DND-41 (cell line): ENCODE results near the gene NRXN3.

Experiments
- ATAC-seq: fragments of 200-7000 bp; cut with Tn5 transposase; 3 replicates; pipeline ENCODE4 v1.9.1; 2021; ENCODE audit warnings: low read depth; ENCODE audit not compliant: insufficient read depth
- DNase-seq: peaks from one replicate; pipeline ENCODE4 v3.0.0-alpha.2; 2020
- H2AFZ ChIP-seq: 2 replicates; pipeline ENCODE4 v1.6.0; 2012; ENCODE audit warnings: low read depth, low read length
- H3K27ac ChIP-seq: 2 replicates; pipeline ENCODE4 v1.5.1; 2012; ENCODE audit warnings: low read length, inconsistent platforms
- H3K27me3 ChIP-seq: fragments of 200-600 bp; sonication (generic); 2 replicates; pipeline ENCODE4 v1.6.0; 2012; ENCODE audit warnings: low read length, mild to moderate bottlenecking, inconsistent platforms; ENCODE audit not compliant: insufficient read depth, poor library complexity
- H3K36me3 ChIP-seq: 2 replicates; pipeline ENCODE4 v1.5.1; 2012; ENCODE audit warnings: low read length, inconsistent platforms; ENCODE audit not compliant: insufficient read depth
- H3K4me1 ChIP-seq: 2 replicates; pipeline ENCODE4 v1.5.1; 2012; ENCODE audit warnings: mild to moderate bottlenecking, low read length; ENCODE audit not compliant: insufficient read depth
- H3K4me2 ChIP-seq: 2 replicates; pipeline ENCODE4 v1.6.0; 2012; ENCODE audit warnings: mild to moderate bottlenecking, moderate library complexity, low read length, inconsistent platforms; ENCODE audit not compliant: insufficient read depth
- H3K4me3 ChIP-seq, 2 experiments: fragments of 200-600 bp in 1 of 2; shearing (Covaris generic) in 1 of 2; 2 replicates each; pipeline ENCODE4 v1.5.1; 2012 to 2016; ENCODE audit warnings: inconsistent platforms in 2 of 2, low read length in 2 of 2, mild to moderate bottlenecking in 2 of 2, low read depth in 1 of 2, moderate library complexity in 1 of 2
- H3K79me2 ChIP-seq: 2 replicates; pipeline ENCODE4 v1.6.0; 2012; ENCODE audit warnings: low read length, inconsistent platforms; ENCODE audit not compliant: insufficient read depth
- H3K9ac ChIP-seq: 2 replicates; pipeline ENCODE4 v1.6.0; 2012; ENCODE audit warnings: low read depth, mild to moderate bottlenecking, inconsistent platforms, low read length, moderate library complexity
- H3K9me3 ChIP-seq: 2 replicates; pipeline ENCODE4 v1.5.1; 2012; ENCODE audit warnings: low read length, moderate library complexity, mild to moderate bottlenecking, inconsistent platforms; ENCODE audit not compliant: insufficient read depth, severe bottlenecking
- H4K20me1 ChIP-seq: 2 replicates; pipeline ENCODE4 v1.6.0; 2012; ENCODE audit warnings: low read length; ENCODE audit not compliant: insufficient read depth
- EZH2 ChIP-seq: IDR thresholded peaks from 3 replicates; pipeline ENCODE4 v1.6.1; 2012; ENCODE audit warnings: borderline replicate concordance, low read depth, mild to moderate bottlenecking, moderate library complexity, low read length, inconsistent platforms; ENCODE audit not compliant: severe bottlenecking
- TF ChIP-seq, protein P1 (sequence below): IDR thresholded peaks from 2 replicates; pipeline ENCODE4 v1.5.1; 2012; ENCODE audit warnings: borderline replicate concordance, low read length, moderate library complexity, mild to moderate bottlenecking; ENCODE audit not compliant: poor library complexity, severe bottlenecking; ENCODE audit errors: extremely low read depth

Gene NRXN3

DNA sequence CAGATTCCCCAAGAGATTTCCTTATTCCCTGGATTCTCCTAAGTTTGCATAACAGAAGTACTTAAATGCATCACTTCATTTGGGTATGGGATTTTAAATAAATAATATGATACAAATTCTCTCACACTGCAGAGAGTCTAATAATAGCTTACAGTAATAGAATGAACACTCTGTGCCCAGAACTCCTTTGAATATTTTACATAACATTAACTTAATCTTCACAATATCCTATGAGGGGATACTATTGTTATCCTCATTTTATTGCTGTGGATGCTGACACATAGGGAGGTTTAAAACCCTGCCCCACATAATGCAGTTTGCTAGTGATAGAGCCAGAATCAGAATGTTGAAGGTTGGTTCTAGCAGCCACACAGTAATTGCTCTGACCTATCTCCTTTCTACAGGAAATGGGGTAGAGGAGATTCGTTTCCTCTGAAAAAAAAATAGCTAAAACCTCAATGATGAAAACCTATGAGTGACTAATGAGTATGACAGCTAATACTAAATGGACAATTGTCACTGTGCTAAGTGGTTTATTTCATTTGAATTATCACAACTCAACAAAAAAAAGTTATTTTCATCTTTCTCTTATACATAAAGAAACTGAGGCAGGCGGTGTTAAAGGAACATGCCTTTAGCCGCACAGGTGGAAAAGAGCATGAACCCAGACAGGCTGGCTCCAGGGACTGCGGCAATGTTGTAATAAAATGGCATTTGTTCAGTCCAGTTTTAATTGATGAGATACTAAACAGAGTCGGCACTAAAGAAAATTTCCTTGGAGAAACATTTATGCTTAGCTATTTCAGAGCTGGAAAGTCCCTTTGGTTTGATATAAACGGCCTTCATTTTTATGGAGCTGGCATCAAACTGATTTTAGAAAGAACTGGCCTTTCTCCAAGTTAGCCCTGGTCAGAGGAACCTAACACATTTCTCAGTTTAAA is 880.9 kb downstream of the NRXN3 start:
- H3K4me2 ChIP-seq: no peak overlapping the region
- H3K79me2 ChIP-seq: no peaks in the 10 kb centered on the region
- H3K4me3 ChIP-seq: no peak overlapping the region
- H3K27ac ChIP-seq: no peak overlapping the region
- no peaks in the 10 kb centered on the region for H4K20me1 ChIP-seq
- DNase-seq (no peak), ATAC-seq (no peak)
- H3K9me3 ChIP-seq: no peaks in the 10 kb centered on the region
- no peaks in the 10 kb centered on the region for H3K36me3 ChIP-seq
- H3K27me3 ChIP-seq: no peaks in the 10 kb centered on the region
- H3K4me1 ChIP-seq: no peaks in the 10 kb centered on the region
- H3K9ac ChIP-seq: no peak overlapping the region
- H2AFZ ChIP-seq: no peak overlapping the region
- TF ChIP-seq EZH2: no peak
- TF ChIP-seq, protein P1, sequence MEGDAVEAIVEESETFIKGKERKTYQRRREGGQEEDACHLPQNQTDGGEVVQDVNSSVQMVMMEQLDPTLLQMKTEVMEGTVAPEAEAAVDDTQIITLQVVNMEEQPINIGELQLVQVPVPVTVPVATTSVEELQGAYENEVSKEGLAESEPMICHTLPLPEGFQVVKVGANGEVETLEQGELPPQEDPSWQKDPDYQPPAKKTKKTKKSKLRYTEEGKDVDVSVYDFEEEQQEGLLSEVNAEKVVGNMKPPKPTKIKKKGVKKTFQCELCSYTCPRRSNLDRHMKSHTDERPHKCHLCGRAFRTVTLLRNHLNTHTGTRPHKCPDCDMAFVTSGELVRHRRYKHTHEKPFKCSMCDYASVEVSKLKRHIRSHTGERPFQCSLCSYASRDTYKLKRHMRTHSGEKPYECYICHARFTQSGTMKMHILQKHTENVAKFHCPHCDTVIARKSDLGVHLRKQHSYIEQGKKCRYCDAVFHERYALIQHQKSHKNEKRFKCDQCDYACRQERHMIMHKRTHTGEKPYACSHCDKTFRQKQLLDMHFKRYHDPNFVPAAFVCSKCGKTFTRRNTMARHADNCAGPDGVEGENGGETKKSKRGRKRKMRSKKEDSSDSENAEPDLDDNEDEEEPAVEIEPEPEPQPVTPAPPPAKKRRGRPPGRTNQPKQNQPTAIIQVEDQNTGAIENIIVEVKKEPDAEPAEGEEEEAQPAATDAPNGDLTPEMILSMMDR: no peak

DNA sequence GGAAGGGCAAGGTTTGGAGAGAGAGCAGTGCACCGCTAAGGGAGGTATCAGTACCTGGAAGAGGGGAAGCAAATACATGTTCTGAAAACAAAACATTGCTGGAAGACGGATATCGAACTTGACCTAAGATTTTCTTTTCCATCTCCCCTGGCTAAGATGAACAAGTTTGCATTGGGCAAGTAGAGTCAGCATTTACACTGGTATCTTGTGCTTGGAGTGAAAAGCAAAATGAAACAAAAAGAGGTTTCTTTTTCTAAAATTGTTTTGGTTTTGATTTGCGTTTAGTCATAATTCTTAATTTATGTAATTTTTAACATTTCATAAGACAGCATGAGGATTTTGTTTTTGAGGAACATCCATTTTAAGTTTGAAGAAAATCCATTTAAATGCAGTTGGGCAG is 881.6 kb downstream of the NRXN3 start:
- H3K4me1 ChIP-seq: no peaks in the 10 kb centered on the region
- H4K20me1 ChIP-seq: no peaks in the 10 kb centered on the region
- TF ChIP-seq EZH2: no peak
- TF ChIP-seq, protein P1: no peak
- H3K9ac ChIP-seq: no peak overlapping the region
- ATAC-seq (no peak), DNase-seq (no peak)
- no peaks in the 10 kb centered on the region for H3K27me3 ChIP-seq
- no peak overlapping the region for H3K27ac ChIP-seq
- H3K4me3 ChIP-seq: no peak overlapping the region
- H2AFZ ChIP-seq: no peak overlapping the region
- no peak overlapping the region for H3K4me2 ChIP-seq
- H3K79me2 ChIP-seq: no peaks in the 10 kb centered on the region
- H3K36me3 ChIP-seq: no peaks in the 10 kb centered on the region
- H3K9me3 ChIP-seq: no peaks in the 10 kb centered on the region

DNA sequence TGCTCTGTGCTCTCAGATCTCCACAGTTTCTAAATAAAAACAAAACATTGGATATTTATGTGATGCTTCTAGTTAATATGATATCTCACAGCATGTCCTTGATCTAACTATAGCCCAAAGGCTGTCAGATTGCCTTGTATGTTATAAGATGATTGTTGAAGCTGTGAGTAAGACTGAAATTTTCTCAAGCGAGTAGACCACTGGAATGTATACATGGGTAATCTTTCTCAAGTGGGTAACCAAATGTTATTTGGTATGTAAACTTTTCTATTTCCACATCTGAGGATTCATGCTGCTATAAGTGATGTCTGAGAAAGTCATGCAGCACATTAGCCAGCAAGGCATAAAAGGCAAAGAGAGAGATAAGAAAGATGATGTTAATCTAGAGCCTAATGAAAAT is 886.7 kb downstream of the NRXN3 start:
- no peak overlapping the region for H3K27ac ChIP-seq
- no peaks in the 10 kb centered on the region for H3K79me2 ChIP-seq
- DNase-seq (no peak), ATAC-seq (no peak)
- H3K4me1 ChIP-seq: no peaks in the 10 kb centered on the region
- TF ChIP-seq EZH2: no peak
- TF ChIP-seq, protein P1: no peak
- H3K4me2 ChIP-seq: no peak overlapping the region
- no peak overlapping the region for H3K9ac ChIP-seq
- no peak overlapping the region for H3K4me3 ChIP-seq
- H2AFZ ChIP-seq: no peak overlapping the region
- H3K36me3 ChIP-seq: no peaks in the 10 kb centered on the region
- no peaks in the 10 kb centered on the region for H3K9me3 ChIP-seq
- H3K27me3 ChIP-seq: no peaks in the 10 kb centered on the region
- H4K20me1 ChIP-seq: no peaks in the 10 kb centered on the region
